ENCODE data around the gene SRGAP3. TPM values are rescaled to one million over a fixed set of nuclear protein-coding genes. Genes with fewer than 3 reads are reported as not detected.

Gene SRGAP3
- total RNA-seq, 1 donor from 2014 or later, result 0.99 TPM

DNA sequence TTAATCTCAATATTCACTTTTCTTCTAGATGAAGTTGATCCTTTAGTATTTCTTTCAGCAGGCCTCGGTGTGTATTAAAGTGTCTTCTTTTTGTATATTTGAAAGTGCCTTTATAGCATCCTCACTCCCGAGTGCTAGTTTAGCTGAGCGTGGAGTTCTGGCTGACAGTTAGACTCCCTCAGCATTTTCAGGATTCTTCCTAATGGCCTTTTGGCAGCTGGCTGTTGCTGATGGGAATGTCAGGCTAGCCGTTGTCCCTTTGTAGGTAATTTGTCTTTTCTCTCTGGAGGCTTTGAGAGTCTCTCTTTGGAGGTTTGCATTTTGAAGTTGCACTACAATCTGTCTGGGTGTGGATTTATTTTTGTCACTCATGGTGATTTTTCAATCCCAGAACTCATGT, 94.4 kb downstream of the SRGAP3 start:
- Mint-ChIP-seq H3K36me3 (ENCODE audit: low read depth) (peaks cover 3% of the 10 kb centered on the region), H3K4me1 (ENCODE audit: low read depth) (peaks cover 7% of the 10 kb centered on the region), H3K9me3 (ENCODE audit: low read depth) (peaks cover 9% of the 10 kb centered on the region), H3K4me3 (ENCODE audit: unreplicated experiment) (no peak overlapping the region), H3K27me3 (ENCODE audit: low read depth) (peaks cover 5% of the 10 kb centered on the region), H3K27ac (ENCODE audit: unreplicated experiment) (no peak overlapping the region)
- DNase-seq (ENCODE audit: low spot score), result no peak
- no peak for TF ChIP-seq CTCF (IDR thresholded peaks at IDR 0.05)

DNA sequence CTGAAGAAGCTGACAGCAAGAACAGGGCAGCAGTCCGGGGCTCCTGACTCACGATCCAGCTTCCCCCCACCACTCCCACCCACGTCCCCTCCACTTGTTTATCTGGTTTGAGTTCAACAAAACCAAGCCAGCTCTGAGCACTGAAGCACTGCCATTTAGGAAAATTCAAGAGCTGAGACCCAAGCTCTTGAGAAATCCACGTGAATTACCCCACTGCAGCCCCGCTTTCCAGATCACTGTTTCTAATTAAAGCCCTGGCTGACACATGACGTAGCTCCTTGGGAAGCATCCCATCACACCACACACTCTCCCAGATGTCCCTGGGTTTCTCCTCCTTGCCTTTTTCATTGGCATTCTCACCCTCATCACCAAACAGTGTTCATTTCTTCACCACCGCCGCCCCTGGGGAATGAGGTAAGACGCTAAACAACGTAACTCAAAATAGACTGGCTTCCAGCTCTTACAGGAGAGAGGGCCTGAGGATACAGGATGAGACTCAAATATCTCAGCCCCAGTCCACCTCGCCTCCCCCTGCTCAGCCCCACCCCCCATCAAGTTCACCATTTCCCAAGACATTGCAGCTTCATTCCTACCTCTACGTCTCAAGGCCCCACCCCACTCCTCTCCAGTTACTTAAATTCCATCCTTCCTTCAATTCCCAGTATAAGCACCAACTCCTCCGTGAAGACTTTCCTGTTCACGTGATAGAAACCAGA, 95.4 kb downstream of the SRGAP3 start:
- Mint-ChIP-seq H3K36me3 (ENCODE audit: low read depth) (peaks cover 3% of the 10 kb centered on the region), H3K4me3 (ENCODE audit: unreplicated experiment) (no peak overlapping the region), H3K27me3 (ENCODE audit: low read depth) (peaks cover 5% of the 10 kb centered on the region), H3K27ac (ENCODE audit: unreplicated experiment) (no peak overlapping the region), H3K9me3 (ENCODE audit: low read depth) (peaks cover 9% of the 10 kb centered on the region), H3K4me1 (ENCODE audit: low read depth) (peaks cover 7% of the 10 kb centered on the region)
- no peak for DNase-seq (ENCODE audit: low spot score)
- TF ChIP-seq CTCF (IDR thresholded peaks at IDR 0.05), result no peak

- H3K27ac Mint-ChIP-seq (ENCODE audit: unreplicated experiment), result no peak overlapping the region
- DNase-seq (ENCODE audit: low spot score), result no peak
- TF ChIP-seq CTCF (IDR thresholded peaks at IDR 0.05), result no peak
- peaks cover 3% of the 10 kb centered on the region for H3K36me3 Mint-ChIP-seq (ENCODE audit: low read depth)
- no peak overlapping the region for H3K4me3 Mint-ChIP-seq (ENCODE audit: unreplicated experiment)
- peaks cover 21% of the 10 kb centered on the region for H3K4me1 Mint-ChIP-seq (ENCODE audit: low read depth)
- peaks cover 9% of the 10 kb centered on the region for H3K9me3 Mint-ChIP-seq (ENCODE audit: low read depth)
- peaks cover 5% of the 10 kb centered on the region for H3K27me3 Mint-ChIP-seq (ENCODE audit: low read depth)
Observed at GRCh38 chr3:9151240-9151639, 98.2 kb downstream of the SRGAP3 start.

DNA sequence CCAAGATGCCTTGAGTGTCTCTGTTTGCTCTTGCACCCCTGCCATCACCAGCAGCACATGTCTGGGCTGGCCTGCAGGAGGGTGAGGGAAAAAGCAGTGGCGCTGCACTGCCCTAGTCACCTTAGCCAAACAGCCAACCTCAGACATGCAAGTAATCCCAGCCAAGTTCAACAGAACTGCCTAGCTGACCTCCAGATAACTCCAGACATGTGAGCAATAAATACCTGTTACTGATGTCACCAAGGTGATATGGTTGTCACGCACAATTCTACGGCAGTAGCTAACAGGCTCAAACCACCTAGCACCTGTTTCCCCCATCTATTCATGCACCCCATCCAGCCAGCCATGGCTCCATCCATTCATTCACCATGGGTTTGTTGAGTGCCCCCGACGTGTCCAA, 99.9 kb downstream of the SRGAP3 start:
- Mint-ChIP-seq H3K27ac (ENCODE audit: unreplicated experiment) (no peak overlapping the region), H3K4me1 (ENCODE audit: low read depth) (peaks cover 21% of the 10 kb centered on the region)
- no peak for TF ChIP-seq CTCF (IDR thresholded peaks at IDR 0.05)

GRCh38 chr3:9147896-9148266, 101.6 kb downstream of the SRGAP3 start:
- no peak for TF ChIP-seq CTCF (IDR thresholded peaks at IDR 0.05)
- H3K9me3 Mint-ChIP-seq (ENCODE audit: low read depth), result peaks cover 9% of the 10 kb centered on the region
- H3K27me3 Mint-ChIP-seq (ENCODE audit: low read depth), result peaks cover 11% of the 10 kb centered on the region
- H3K4me3 Mint-ChIP-seq (ENCODE audit: unreplicated experiment), result no peak overlapping the region
- DNase-seq (ENCODE audit: low spot score), result no peak
- H3K36me3 Mint-ChIP-seq (ENCODE audit: low read depth), result peaks cover 3% of the 10 kb centered on the region
- peaks cover 14% of the 10 kb centered on the region for H3K4me1 Mint-ChIP-seq (ENCODE audit: low read depth)
- no peak overlapping the region for H3K27ac Mint-ChIP-seq (ENCODE audit: unreplicated experiment)

More for the DNA sequence above, 99.9 kb downstream of the SRGAP3 start:
- H3K9me3 Mint-ChIP-seq (ENCODE audit: low read depth), result peaks cover 9% of the 10 kb centered on the region
- peaks cover 3% of the 10 kb centered on the region for H3K36me3 Mint-ChIP-seq (ENCODE audit: low read depth)
- DNase-seq (ENCODE audit: low spot score), result no peak
- no peak overlapping the region for H3K4me3 Mint-ChIP-seq (ENCODE audit: unreplicated experiment)
- H3K27me3 Mint-ChIP-seq (ENCODE audit: low read depth), result peaks cover 5% of the 10 kb centered on the region
